ENCODE measurements around the gene CLN5.
A peak's percentile ranks its signal among the peaks of the same experiment; 100 is the strongest.

CLN5 gene

GRCh38 chr13:77040835-77041234 lies 49.0 kb downstream of the CLN5 start:
- no peak for TF ChIP-seq POLR2A (IDR thresholded peaks at IDR 0.05; ENCODE audit: low read depth, low read length)
- FAIRE-seq (no peak), DNase-seq (ENCODE audit: insufficient read length, low spot score) (no peak)

GRCh38 chr13:77042566-77043177 lies 50.8 kb downstream of the CLN5 start:
- no peak for TF ChIP-seq POLR2A (IDR thresholded peaks at IDR 0.05; ENCODE audit: low read depth, low read length)
- FAIRE-seq (no peak), DNase-seq (ENCODE audit: insufficient read length, low spot score) (no peak)

GRCh38 chr13:77047649-77048343 lies 55.9 kb downstream of the CLN5 start:
- no peak for DNase-seq (ENCODE audit: insufficient read length, low spot score)
- FAIRE-seq = no peak
- TF ChIP-seq POLR2A (IDR thresholded peaks at IDR 0.05; ENCODE audit: low read depth, low read length) = no peak

GRCh38 chr13:77048681-77049080 lies 56.8 kb downstream of the CLN5 start:
- no peak for TF ChIP-seq POLR2A (IDR thresholded peaks at IDR 0.05; ENCODE audit: low read depth, low read length)
- DNase-seq (ENCODE audit: insufficient read length, low spot score) (no peak), FAIRE-seq (peak; percentile 58)

GRCh38 chr13:77053192-77053591 lies 61.3 kb downstream of the CLN5 start:
- no peak for DNase-seq (ENCODE audit: insufficient read length, low spot score)
- no peak for FAIRE-seq
- TF ChIP-seq POLR2A (IDR thresholded peaks at IDR 0.05; ENCODE audit: low read depth, low read length) = no peak

All from H54 (cell line).